Ovary (tissue), 3 donors: ENCODE measurements around the gene TAAR2.

ENCODE experiments used
- CTCF ChIP-seq, 3 donors: fragments of 450-650 bp in 2 of 3; fragments of 200-600 bp in 1 of 3; IDR thresholded peaks; one replicate each; pipeline versions ENCODE4 v1.5.1 to v1.8.0; 2016 to 2022; ENCODE audit warnings: antibody characterized with exemption in 3 of 3, mild to moderate bottlenecking in 1 of 3
- POLR2A ChIP-seq: fragments of 450-650 bp; IDR thresholded peaks from one replicate; pipeline ENCODE4 v1.6.1; 2017; ENCODE audit warnings: antibody characterized with exemption, mild to moderate bottlenecking, moderate library complexity
- donor health status: DM: no; HTN: no; CAD: no.

- TF ChIP-seq POLR2A: no peak
- no peak for TF ChIP-seq CTCF (IDR thresholded peaks at IDR 0.05)
Observed at GRCh38 chr6:132604635-132605152, 19.4 kb downstream of the TAAR2 start.
